SKM-1 treated with dmso at 0.1 percent for 144 hours (cell line): ENCODE measurements around the gene ZNF716.
"Not testable (repeated sequence)": the region's sequence is repeated elsewhere in the genome, so short reads cannot be mapped to it uniquely, and the experiment has no call there.

Source experiments
- DNase-seq: peaks from one replicate; lab custom pipeline; 2025; ENCODE audit not compliant: unreplicated experiment; lab: John Stamatoyannopoulos, UW

Gene ZNF716

GRCh38 chr7:57425969-57426628, 23.9 kb upstream of the ZNF716 start:
- DNase-seq, result no peak

- DNase-seq, result no peak
Measured at GRCh38 chr7:57426629-57427003, 23.4 kb upstream of the ZNF716 start.

GRCh38 chr7:57427146-57427545, 22.8 kb upstream of the ZNF716 start:
- DNase-seq, result no peak

DNA sequence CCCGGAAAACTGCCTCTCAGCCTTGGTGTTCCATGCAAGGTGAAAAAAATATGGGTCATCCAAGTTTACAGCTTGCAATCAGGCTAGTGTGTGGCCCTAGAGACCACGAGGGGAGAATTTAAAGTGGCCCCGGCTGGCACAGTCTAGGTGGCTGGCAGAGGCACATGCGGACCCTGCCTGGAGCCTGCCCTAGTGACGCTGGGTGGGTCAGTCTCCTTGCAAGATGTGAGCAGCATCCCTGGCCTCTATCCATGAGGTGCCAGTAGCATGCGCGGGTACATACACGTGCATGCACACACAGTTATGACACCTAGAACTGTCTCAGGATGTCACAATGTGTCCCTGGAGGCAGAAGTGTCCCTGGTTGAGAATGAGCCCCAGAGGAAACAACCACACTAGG, 22.4 kb upstream of the ZNF716 start:
- DNase-seq, result no peak

GRCh38 chr7:57432583-57432982, 17.4 kb upstream of the ZNF716 start:
- no peak for DNase-seq

DNA sequence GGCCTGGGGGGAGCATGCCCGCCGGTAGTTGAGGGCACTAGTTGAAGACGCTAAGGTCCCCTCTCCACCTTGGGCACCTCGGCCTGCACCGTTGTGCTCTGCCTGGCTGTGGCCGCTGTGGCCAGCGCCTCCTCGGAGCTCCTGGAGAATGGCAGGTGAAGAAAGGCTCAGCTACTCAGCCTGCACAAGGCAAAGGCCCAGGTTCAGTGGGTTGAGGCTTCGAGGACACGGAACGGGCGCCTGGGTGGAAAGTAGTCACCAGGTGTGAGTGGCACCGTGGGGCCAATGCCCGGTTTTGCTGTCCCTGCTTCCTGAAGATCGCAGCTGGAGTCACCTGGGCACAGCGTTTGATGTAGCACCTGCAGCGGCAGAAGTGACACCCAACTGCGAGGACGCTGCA, 12.4 kb upstream of the ZNF716 start:
- no peak for DNase-seq

DNA sequence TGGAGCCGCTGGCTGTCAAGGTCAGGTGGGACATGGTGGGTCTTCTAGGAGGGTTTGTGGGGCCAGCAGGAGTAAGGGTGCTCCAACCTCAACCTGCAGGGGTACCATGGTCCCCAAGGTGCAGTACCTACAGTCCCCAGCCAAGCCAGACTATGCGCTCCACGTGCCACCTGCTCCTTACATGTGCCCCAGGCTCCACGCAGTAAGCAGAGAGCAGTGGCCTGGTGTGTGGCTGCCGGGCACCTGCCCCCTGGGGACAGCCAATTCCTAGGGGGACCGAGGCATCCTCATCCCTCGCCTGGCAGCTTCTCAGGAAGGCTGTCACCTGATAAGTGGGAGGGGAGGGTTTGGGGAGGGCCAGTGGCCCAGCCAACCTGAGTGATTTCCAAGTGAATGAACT, 11.7 kb upstream of the ZNF716 start:
- DNase-seq, result no peak

- no peak for DNase-seq
Measured at GRCh38 chr7:57443567-57443966, 6.4 kb upstream of the ZNF716 start.

DNA sequence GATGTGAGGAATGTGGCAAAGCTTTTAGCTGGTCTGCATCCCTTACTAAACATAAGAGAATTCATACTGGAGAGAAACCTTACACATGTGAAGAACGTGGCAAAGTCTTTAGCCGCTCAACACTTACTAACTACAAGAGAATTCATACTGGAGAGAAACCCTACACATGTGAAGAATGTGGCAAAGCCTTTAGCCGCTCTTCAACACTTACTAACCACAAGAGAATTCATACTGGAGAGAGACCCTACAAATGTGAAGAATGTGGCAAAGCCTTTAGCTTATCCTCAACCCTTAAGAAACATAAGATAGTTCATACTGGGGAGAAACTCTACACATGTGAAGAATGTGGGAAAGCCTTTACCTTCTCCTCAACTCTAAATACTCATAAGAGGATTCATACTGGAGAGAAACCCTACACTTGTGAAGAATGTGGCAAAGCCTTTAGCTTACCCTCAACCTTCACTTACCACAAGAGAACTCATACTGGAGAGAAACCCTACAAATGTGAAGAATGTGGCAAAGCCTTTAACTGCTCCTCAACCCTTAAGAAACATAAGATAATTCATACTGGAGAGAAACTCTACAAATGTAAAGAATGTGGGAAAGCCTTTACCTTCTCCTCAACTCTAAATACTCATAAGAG, 19.3 kb downstream of the ZNF716 start:
- not testable (repeated sequence) for DNase-seq

- DNase-seq, result not testable (repeated sequence)
Measured at GRCh38 chr7:57480304-57480703, 30.3 kb downstream of the ZNF716 start.

DNA sequence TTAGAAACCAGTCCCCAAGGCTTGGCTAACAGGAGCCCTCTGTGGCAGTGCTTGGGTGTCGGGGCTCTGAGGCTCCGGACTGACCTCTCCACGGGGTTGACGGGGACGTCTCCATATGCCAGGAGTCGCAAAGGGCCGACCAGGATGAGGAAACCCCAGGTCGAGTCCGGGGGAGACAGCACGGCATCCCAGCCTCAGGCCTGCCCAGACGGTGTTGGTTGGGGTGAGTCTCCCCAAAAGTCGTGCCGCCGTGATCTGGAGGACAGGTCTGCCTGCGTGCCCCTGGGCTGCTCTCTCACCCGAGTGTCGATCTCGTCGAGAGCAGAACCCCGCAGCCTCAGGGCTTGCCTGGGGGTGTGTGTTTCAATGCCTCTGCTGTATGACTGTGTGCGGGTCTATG, 35.0 kb downstream of the ZNF716 start:
- DNase-seq, result not testable (repeated sequence)

- no peak for DNase-seq
Measured at GRCh38 chr7:57487957-57488356, 38.0 kb downstream of the ZNF716 start.

DNA sequence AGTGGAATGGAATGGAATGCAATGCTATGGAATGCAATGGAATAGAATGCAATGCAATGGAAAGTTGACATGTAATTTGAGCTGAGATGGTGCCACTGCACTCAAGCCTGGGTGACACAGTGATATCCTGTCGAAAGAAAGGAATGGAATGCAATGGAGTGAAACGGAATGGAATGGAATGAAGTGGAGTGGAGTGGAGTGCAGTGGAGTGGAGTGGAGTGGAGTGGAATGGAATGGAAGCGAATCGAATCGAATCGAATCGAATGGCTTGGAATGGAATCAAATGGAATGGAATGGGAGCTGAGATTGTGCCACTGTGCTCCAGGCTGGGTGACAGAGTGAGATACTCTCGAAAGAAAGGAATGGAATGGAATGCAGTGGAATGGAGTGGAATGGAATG, 45.1 kb downstream of the ZNF716 start:
- DNase-seq, result not testable (repeated sequence)

DNA sequence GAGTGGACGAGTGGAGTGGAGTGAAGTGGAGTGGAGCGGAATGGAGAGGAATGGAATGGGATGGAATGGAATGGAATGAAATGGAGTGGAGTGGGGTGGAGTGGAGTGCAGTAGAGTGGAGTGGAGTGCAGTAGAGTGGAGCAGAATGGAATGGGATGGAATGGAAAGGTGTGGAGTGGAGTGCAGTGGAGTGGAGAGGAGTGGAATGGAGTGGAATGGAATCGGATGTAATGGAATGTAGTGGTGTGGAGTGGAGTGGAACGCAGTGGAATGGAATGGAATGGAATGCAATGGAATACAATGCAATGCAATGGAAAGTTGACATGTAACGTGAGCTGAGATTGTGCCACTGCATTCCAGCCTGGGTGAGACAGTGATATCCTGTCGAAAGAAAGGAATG, 46.4 kb downstream of the ZNF716 start:
- DNase-seq, result no peak

GRCh38 chr7:57505176-57505575, 55.2 kb downstream of the ZNF716 start:
- DNase-seq, result no peak
